ENCODE data around the gene CNIH1.

Gene CNIH1

DNA sequence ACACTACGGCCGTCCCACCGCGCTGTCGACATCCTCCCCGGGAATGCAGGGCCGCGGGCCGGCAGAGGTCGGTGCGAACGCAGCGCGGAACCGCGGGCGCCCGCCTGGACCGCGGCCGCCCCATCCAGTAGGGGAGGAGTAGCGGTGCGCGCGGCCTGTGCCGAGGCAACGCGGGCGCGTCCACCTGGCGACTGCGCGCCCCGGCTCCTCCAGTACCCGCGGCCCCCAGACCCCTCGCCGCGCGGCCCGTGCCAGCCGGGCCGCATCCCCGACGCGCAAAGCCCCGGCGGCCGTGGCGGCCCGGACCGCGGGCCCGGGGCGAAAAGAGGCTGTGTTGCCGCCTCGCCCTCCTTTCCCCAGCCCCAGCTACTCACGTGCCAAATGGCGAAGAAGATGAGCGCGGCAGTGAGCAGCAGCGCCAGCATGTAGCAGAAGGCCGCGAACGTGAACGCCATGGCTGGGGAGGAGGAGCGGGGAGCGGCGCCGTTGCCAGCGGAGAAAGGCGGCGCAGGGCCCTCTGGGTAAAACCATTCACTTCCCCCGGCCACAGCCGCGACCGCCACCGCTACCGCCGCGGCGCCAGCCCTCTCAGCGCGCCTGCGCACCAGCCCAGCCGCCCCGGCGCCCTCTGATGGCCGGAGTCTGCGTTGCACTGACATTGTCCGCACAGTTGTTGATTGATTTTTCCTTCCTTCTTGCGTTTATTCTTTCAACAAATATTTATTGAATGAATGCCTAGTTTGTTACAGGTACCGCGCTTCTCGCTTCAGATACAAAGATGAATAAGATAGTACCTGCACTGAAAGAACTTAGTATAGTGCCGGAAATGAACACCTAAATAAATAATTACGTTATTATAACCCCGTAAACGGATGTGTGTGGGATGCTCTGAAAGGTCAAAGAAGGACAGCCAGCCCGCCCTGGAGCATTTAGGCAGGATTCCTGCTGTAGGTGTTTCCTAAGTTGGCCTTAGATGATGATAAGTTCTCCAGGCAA is at the start of gene CNIH1:
TSS of gene CNIH1 (minus strand) at position 502 of the 996 bp plus-strand sequence. CDS start at position 455, 47 bp downstream.
- DNase-seq (ENCODE audit: low read depth in 2 of 2): peak; percentile 81 to 90

DNA sequence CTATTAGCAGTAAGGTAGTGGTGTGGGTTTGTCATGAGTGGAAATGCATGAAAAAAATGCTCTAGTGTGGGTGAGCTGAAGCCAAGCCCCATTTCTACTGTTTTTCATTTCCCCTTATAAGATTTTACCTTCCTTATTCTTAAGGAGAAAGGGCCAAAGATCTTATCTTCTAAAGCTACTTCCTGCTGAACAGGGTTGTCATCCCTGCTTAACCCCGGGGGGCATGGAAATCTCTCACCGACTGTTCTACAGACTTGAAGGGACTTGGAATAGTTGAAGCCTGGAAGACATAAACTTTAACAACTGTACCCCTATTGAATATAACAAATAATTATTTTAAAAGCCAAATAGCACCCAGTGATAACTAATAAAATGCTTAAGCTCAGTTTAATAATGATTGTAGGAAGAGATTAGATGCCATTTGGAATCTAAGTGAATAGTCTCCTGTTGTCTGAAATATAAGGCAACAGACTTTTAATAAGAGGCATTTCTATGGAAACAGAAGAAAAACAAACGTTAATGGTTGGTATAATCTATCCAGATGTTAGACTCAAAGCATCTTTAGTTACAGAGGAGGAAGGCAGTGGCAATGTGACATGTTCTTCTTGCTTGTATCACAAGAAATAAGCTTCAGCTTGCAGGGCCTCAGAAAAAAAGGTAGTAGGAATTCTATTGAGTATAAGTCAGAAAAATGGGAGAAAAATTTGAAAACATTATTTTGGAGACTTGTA is 49.4 kb upstream of the CNIH1 start:
- no peak for DNase-seq (ENCODE audit: low read depth in 2 of 2)

DNA sequence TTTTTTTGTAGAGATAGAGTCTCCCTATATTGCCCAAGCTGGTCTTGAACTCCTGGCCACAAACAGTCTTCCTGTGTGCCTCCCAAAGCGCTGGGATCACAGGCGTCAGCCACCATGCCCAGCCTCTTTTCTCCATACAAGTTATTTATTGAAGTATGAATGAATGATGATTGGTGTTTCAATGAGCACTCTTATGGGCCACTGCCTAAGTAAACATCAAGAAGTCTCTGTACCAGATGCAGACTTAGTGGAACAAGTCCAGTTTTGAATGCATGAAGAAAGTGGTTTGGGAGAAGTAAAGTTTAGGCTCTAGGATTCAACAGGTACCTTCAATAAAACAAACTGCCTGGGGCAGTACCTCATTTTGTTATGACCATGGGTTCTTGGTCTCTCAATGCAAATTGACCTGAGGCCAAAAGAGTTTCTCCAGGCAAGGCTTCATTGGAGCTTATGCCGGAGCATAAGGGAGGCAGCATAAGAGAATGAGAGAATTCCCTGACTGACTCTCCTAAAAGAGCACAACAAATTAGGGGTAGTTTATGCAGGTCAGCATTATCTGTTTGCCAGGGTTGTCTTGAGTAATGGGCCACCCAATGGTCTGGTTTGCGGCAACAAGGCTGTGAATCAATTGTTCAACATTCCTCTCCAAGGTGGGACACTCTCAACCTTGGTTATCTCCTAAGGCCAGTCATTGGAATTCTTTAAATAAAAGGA is 48.7 kb upstream of the CNIH1 start:
- DNase-seq (ENCODE audit: low read depth in 2 of 2): no peak

DNA sequence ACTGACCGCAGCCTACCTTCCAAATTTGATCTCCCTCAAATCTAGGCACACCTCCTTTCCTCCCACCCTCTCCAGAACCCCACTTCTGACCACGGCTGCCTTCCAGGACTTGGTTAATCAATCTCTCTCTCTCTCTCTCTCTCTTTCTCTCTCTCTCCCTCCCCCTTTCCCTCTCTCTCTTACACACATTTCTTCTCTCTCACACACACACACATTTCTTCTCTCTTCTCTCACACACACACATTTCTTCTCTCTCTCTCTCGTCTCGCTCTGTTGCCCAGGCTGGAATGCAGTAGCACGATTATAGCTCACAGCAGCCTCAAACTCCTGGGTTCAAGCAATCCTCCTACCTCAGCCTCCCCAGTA is 48.1 kb upstream of the CNIH1 start:
- no peak for DNase-seq (ENCODE audit: low read depth in 2 of 2)

DNA sequence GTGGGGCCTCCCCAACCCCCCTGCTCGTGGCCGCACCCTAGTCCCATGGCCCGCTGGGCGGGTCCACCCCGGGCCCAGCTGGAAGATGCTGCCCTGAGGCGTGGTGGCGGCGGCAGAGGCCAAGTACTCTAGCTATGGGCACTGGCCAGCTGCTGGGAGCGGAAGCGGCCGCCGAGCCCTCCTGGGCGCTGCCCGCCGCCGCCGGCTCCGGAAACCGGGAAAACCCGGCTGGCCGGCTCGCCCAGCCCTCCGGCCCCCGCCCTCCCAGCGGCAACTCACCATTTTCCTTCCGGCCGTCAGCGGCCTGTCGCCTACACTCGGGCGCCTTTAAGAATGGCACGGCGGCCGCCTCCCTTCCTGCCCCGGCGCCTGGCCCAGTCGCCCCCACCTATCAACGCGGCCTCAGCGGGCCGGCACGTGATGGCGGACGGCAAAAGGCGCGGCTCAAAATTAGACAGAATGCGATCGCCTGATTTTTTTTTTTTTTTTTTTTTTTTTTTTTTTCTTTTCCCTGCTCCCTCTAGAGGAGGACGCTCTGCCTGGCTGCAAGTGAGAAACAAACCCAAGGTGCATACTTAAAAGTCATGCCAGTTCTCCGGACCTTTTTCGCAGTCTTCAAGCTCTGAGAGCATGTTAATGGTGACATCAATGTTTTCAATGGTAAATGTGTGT is 47.6 kb upstream of the CNIH1 start, which contains the start of gene GMFB:
TSS of gene GMFB (minus strand) at position 335 of the 672 bp plus-strand sequence. CDS start at position 282, 53 bp downstream.
- peak; percentile 70 to 74 for DNase-seq (ENCODE audit: low read depth in 2 of 2)

DNA sequence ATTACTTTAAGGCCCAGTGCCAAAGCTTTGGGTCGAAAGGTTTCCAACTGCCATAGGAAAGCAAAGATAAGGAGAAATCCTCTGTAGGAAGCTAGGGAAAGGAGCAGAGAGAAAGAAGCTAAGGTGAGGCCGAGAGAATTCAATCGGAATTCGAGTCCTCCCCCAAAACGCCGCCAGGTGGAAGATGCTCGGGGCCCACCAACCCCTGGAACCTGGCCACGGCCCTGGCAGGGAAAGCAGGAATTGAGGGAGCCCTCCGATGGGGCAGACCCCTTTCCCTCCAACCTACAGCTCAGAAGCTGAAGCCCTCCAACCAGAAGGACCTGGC is 47.1 kb upstream of the CNIH1 start:
- no peak for DNase-seq (ENCODE audit: low read depth in 2 of 2)

DNA sequence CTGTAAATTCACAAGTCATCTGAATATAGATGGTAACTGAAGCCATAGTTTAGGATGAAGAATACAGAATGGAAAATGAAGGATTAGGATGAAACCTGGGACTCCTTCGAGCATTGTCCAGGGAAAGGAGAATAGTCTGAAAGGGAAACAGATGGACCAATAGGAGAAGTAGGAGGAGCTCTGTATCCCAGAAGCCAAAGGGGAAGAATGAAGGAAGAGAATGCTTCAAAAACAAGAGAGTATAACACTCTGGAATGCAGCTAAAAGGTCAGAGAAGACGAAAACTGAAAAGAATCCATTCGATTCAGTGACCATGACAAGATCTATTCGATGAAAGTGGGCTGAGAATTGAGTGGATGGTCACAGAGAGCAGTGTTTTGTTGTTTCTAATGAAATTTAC is 46.6 kb upstream of the CNIH1 start:
- no peak for DNase-seq (ENCODE audit: low read depth in 2 of 2)

DNA sequence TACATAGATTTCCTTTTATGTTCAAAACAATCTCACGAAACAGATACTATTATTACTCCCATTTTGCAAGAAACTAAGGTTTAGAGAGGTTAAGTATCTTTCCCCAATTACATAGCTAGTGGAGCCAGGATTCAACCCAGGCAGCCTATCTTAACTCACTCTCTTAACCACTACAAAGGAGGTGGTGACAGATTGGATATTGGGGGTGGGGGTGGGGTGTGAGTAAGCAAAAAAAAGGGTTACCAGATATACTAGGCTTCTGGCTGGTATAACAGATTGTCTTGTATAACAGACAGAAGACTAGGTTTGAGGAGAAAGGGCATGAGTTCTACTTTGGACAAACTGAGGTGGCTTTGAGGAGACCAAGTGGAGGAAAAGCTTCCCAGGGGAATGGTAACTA is 45.5 kb upstream of the CNIH1 start:
- DNase-seq (ENCODE audit: low read depth in 2 of 2): no peak

DNA sequence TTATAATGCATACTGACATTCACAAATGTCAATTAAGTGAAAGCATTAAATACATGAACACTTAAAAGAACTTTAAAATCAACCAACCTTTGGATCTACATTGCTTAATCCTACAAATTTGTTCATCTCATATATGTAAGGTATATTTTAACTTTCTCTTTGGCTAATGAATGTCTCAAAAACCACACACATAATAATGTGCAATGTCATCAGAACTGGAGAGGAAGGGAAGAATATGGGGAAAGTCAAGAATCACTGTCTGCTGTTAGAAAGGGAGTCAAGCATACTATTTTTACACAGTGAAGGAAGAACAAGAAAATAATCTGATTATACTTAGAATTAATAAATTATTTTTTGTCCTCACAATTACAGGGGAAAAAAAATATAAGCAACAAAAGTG is 42.7 kb upstream of the CNIH1 start:
- no peak for DNase-seq (ENCODE audit: low read depth in 2 of 2)

DNA sequence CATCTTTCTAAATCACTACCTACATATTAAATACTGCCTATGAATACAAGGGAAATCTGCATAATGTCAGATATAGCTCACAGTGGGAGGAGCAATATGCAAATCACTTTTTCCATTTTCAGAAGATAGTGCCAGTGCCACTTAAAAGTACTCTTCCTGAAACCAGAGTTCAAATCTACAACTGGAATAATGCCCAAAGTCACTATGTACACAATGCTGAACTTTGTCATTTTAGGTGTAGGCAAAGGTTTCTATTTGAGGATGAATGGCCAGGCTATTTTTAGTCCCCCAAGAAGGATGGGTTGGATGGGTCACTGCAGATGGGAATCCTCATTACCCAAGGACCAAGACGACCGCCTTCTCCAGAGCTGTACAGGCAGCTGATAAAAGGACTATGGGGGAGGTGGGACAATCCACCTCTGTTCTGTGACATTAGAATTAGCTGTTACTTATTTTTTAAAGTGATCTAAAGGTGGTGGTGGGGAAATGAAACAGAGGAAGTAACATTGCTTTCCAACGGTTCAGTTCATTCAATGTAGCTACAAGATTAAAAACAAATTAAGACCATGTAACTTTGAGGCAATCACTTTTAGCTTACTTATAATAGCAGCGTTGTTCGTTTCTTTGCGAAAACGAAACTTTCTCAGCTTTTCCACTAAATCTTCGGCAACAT is 42.0 kb upstream of the CNIH1 start:
- no peak for DNase-seq (ENCODE audit: low read depth in 2 of 2)

DNA sequence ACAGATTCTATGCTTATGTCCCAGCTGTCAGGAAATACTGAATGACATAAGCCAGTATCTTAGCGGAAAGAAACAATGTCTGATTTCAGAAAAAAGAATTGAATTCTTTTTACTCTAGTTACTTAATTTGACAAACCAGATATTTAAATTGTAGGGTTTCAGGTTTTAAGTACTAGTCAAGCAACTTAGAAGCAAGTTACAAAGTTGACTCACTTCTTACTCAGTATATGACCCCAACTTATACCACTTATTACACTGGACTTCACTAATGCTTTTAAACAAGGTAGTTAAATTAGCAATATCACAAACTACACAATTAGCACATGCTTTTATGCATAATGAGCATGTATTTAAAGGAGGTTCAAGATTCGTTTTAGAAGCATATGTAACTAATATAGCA is 40.5 kb upstream of the CNIH1 start:
- DNase-seq (ENCODE audit: low read depth in 2 of 2): no peak

DNA sequence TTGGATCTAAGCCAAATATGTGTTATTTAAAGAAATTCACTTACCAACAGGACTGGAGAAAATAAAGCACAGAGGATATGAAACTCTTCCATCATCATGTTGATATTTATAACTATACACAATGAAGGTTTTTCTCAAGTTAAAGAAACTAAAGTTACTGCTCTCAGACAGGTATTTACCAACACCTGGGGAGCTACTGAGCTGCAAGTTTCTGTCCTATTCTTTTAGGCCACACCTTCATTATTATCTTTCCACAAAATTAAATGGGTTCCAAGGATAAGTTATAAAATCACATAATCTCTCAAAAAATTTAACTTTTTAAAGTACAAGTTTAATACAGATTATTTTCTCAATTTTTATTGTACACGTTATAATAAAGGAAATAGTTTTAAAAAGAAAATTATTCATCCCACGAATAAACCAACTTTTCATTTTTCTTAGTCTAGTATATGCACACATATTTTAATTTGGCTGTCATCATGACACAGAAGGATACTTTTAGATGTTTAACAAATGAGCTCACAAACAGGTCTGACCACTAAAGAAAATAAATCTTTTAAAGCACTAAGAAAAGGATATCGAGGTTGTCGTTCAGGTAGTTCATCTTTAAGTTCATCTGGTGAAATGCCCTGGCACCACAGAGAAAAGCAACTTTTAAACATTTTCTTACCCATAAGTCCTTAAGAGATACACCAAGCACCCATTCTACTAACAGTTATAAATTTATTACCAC is 39.8 kb upstream of the CNIH1 start:
- no peak for DNase-seq (ENCODE audit: low read depth in 2 of 2)

DNA sequence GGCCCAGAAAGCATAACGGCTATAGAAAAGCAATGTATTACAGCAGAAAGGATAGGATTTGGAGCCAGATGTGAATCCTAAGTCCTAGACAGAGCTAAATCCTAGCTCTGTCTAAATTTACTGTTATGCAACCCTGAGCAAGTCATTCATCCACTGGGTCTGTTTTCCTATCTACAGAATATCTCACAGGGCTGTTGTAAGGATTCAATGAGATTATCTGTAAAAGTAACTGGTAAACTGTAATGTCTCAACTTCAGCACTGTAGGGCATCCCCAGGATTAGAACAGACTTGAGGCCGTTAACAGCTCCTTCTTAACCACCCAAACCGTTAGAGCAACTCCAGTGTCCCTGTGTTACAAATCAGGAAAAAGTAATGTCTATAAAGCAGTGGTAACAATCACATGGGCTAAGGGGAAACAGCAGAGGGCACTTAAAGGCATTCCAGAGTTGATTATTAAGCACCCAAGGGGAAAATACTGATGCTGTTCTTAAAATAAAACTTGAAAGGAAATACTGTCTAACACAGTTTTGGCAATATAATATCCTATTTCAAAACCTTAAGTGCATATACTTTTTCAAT is 37.6 kb upstream of the CNIH1 start:
- DNase-seq (ENCODE audit: low read depth in 2 of 2): no peak

DNA sequence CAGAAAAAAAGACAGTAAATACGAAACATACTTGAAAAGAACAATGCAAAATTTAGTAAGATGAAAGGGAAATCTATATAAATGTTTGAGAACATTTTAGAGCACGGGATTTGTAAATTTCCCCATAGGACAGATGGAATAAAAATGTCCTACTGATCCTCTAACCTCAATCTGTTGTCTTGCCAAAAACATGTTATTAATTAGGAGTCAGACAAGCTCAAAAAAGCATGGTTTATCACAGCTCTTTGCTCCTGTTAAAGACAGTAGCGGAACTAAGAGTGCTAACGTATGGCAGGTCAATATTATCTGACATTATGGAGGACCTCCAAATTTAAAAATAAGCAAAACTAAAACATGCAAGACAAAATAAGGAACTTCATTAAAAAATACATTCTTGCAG is 34.7 kb upstream of the CNIH1 start:
- DNase-seq (ENCODE audit: low read depth in 2 of 2): no peak

DNA sequence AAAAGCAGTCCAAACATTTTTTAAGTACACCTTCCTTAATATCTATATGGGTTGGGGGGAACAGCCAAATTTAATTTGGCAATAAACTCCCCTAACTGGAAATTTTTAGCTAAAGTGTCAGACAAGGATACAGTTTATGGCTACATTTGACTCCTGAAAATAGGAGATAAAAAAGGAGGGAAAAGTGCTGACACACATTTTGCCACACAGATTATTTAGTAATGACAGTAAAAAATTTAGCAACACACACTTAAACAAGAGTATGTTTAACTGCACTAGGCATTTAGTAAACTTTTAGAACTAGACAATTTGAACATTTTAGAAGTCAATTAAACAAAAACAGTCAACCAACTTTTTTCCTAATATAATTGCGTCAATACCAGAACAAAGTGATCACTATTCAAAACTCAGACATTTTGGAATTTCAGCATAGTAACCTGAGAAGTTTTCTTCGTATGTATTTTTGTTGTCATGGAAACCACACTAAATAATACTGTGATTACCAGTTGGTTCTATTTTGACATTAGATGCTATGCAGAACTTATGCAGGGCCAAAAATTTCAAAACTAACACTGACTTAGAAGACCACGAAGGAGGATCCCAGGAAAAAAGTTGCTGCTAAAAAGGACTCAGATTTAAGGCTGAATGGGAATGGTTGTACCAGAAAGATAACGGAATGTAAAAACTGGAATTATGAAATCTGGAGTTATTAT is 34.2 kb upstream of the CNIH1 start:
- DNase-seq (ENCODE audit: low read depth in 2 of 2): no peak

DNA sequence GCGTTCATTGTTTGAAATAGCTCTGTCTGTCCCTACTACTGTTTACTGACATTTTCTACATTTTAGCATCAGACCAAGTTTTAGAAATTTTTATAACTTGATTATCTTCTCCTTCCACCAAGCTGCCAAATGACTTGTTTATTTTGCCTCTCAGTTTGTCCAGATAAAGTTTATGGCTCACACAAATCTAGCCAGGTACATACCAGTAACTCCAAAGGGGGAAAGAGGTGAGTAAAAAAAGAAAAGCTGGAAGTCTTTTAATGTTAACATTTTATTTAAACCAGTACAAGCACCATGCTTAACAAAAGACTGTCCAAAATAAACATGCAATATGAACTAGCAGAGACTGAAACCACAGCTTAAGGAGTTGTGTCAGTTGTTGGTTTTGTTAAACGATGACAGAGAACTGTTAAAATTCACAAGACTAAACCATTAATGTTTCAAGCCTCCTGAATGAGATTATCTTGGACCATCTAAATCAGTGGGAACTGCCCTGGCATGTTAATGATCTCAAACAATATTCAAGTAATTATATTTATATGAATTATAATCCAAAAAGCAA is 33.1 kb upstream of the CNIH1 start:
- DNase-seq (ENCODE audit: low read depth in 2 of 2): no peak

DNA sequence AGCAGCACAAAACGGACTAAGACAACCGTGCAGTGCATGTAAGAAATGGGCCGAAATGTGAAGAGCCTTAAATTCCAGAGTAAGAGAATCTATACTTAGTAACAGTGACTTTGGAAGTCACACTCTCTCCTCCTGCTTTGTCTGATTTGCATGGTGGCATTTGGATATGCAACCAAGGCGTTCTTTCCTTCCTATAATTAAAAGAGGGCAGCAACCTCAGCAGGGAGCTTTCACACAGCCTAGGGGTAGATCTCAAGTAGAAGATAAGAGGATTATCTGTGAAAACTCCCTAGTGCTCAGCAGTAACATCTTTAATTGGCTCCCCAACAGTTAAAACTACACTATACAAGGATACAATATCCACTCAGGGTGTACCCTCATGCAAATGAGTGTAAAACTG is 31.1 kb upstream of the CNIH1 start:
- DNase-seq (ENCODE audit: low read depth in 2 of 2): no peak

DNA sequence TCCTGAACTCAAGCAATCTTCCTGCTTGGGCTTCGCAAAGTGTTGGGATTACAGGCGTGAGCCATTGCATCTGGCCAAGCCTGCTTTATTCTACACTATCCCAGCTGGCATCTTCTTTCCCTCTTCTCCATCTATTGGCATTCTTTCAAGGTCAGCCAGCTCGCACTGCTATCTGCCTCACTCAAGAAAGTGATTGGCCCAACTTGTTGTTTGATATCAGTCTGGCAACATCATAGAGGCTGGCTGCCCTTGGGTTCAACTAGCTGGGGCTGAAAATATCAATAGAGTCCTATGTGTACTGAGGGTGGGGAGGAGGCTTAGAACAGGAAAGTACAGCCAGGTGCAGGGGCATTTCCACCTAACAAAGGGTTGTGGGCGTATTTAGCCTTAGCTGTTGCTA is 30.5 kb upstream of the CNIH1 start:
- DNase-seq (ENCODE audit: low read depth in 2 of 2): no peak

DNA sequence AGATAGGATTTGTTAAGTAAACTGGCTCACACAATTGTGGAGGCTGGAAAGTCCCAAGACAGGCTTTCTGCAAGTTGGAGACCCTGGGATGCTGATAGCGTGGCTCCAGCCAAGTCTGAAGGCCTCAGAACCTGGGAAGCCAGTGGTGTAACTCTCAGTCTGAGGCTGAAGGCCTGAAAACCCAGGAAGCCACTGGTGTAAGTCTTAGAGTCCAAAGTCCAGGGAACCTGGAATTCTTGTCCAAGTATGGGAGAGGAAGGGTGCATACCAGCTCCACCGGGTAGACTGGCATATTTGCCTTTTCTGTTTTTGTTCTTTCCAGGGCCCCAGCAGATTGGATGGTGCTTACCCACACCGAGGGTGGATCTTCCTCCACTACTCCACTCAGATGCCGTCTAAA is 29.5 kb upstream of the CNIH1 start:
- DNase-seq (ENCODE audit: low read depth in 2 of 2): no peak

Measured in stimulated activated CD4-positive, alpha-beta T cell treated with anti-CD3 and anti-CD28 coated beads, Interleukin-1b, Interleukin-23, amount 100 ng/mL, for 1 hour (primary cell).